Activated T-helper 17 cell treated with anti-CD3 and anti-CD28 coated beads, Interleukin-2, amount 50 U/mL, for 72 hours (primary cell): Measurements from ENCODE around the gene SIN3A. TPM values are rescaled to one million over a fixed set of nuclear protein-coding genes. Genes with fewer than 3 reads are reported as not detected.
"Not testable (repeated sequence)": the region's sequence is repeated elsewhere in the genome, so short reads cannot be mapped to it uniquely, and the experiment has no call there.

Experiments
- ATAC-seq: fragments of 150-1000 bp; cut with Tn5 transposase; replicated peaks from 2 replicates; pipeline ENCODE4 v1.10.0; 2021; ENCODE audit warnings: mild to moderate bottlenecking, moderate library complexity
- H3K27ac Mint-ChIP-seq: one replicate; pipeline ENCODE4 v1.8.0; 2022; ENCODE audit warnings: mixed read lengths
- H3K27me3 Mint-ChIP-seq: one replicate; pipeline ENCODE4 v1.8.0; 2022; ENCODE audit warnings: mixed read lengths
- H3K36me3 Mint-ChIP-seq: one replicate; pipeline ENCODE4 v1.8.0; 2022; ENCODE audit warnings: low read depth, mild to moderate bottlenecking, mixed read lengths
- H3K4me1 Mint-ChIP-seq: one replicate; pipeline ENCODE4 v1.8.0; 2022; ENCODE audit warnings: mixed read lengths
- H3K4me3 Mint-ChIP-seq: one replicate; pipeline ENCODE4 v1.8.0; 2022; ENCODE audit warnings: mild to moderate bottlenecking, mixed read lengths
- H3K9me3 Mint-ChIP-seq: one replicate; pipeline ENCODE4 v1.8.0; 2022; ENCODE audit warnings: mixed read lengths
- total RNA-seq, 2 donors: library from RNA; stranded (reverse); gene quantifications; one replicate each; pipeline ENCODE4 v1.2.3, GENCODE V29; 2022

SIN3A gene
- total RNA-seq, 2 donors from 2014 or later, result 82.3 to 96.6 TPM

GRCh38 chr15:75436881-75437280, 14.6 kb downstream of the SIN3A start:
- Mint-ChIP-seq H3K27me3 (no peaks in the 10 kb centered on the region), H3K27ac (no peak overlapping the region), H3K4me3 (no peak overlapping the region), H3K4me1 (peaks cover 14% of the 10 kb centered on the region), H3K9me3 (no peaks in the 10 kb centered on the region), H3K36me3 (peaks cover 86% of the 10 kb centered on the region)
- ATAC-seq, result no peak

GRCh38 chr15:75431682-75432081, 19.8 kb downstream of the SIN3A start:
- Mint-ChIP-seq H3K4me1 (peaks cover 23% of the 10 kb centered on the region), H3K4me3 (no peak overlapping the region), H3K27me3 (no peaks in the 10 kb centered on the region), H3K9me3 (no peaks in the 10 kb centered on the region), H3K36me3 (peaks cover 94% of the 10 kb centered on the region), H3K27ac (peak overlapping the region; percentile 34)
- ATAC-seq, result no peak

- Mint-ChIP-seq H3K27me3 (no peaks in the 10 kb centered on the region), H3K4me3 (no peak overlapping the region), H3K4me1 (peaks cover 26% of the 10 kb centered on the region), H3K9me3 (no peaks in the 10 kb centered on the region), H3K27ac (peak overlapping the region; percentile 34), H3K36me3 (peaks cover 94% of the 10 kb centered on the region)
- no peak for ATAC-seq
These were observed 20.2 kb downstream of the SIN3A start for GRCh38 chr15:75431270-75431669.

DNA sequence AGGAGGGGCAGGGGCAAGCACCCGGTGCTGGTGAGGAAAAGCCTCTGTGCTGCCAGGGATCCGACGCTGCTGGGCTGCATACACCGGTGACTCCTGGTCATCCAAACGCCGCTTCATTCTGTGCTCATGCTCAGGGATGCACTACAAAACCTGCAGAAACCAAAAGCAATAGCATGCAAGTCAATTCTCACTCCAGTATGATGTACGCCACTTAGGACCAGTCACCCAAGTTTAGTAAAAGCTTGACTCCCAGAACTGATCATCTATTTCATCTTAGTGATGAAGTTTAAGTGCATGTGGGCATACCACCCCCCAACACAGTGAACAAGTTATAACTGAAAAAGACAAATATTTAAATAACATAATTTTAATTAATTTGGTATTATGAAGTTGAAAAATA, 21.2 kb downstream of the SIN3A start:
- no peak overlapping the region for H3K4me3 Mint-ChIP-seq
- H3K27me3 Mint-ChIP-seq, result no peaks in the 10 kb centered on the region
- H3K4me1 Mint-ChIP-seq, result peaks cover 27% of the 10 kb centered on the region
- no peaks in the 10 kb centered on the region for H3K9me3 Mint-ChIP-seq
- H3K36me3 Mint-ChIP-seq, result peaks cover 94% of the 10 kb centered on the region
- H3K27ac Mint-ChIP-seq, result no peak overlapping the region
- ATAC-seq, result peak; percentile 18

DNA sequence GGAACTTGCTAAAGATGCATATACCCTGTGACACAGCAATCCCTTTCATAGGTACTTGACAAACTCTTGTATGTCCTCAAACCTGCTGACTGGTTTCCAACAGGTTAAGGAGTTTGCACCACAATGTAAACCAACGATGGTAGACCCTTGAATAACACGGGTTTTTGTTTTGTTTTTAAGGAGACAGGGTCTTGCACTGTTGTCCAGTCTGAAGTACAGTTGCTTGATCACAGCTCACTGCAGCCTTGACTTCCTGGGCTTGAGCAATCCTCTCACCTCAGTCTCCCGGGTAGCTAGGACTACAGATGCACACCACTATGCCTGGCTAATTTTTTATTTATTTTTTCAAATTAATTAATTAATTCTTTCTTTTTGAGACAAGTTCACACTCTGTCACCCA, 23.3 kb downstream of the SIN3A start:
- Mint-ChIP-seq H3K27ac (no peak overlapping the region), H3K9me3 (no peaks in the 10 kb centered on the region), H3K4me1 (peaks cover 20% of the 10 kb centered on the region)

GRCh38 chr15:75425966-75426500, 25.5 kb downstream of the SIN3A start:
- H3K4me1 Mint-ChIP-seq, result peaks cover 15% of the 10 kb centered on the region
- no peaks in the 10 kb centered on the region for H3K9me3 Mint-ChIP-seq
- no peak for ATAC-seq
- peak overlapping the region; percentile 75 for H3K27ac Mint-ChIP-seq
- H3K27me3 Mint-ChIP-seq, result no peaks in the 10 kb centered on the region
- H3K36me3 Mint-ChIP-seq, result peaks cover 100% of the 10 kb centered on the region
- no peak overlapping the region for H3K4me3 Mint-ChIP-seq

More for the DNA sequence above, 23.3 kb downstream of the SIN3A start:
- H3K36me3 Mint-ChIP-seq, result peaks cover 94% of the 10 kb centered on the region
- no peak for ATAC-seq
- H3K27me3 Mint-ChIP-seq, result no peaks in the 10 kb centered on the region
- no peak overlapping the region for H3K4me3 Mint-ChIP-seq

- Mint-ChIP-seq H3K4me1 (peaks cover 11% of the 10 kb centered on the region), H3K36me3 (peaks cover 97% of the 10 kb centered on the region), H3K4me3 (no peak overlapping the region), H3K9me3 (no peaks in the 10 kb centered on the region), H3K27ac (peak overlapping the region; percentile 24), H3K27me3 (no peaks in the 10 kb centered on the region)
- ATAC-seq, result no peak
These were observed 28.9 kb downstream of the SIN3A start for GRCh38 chr15:75422554-75422953.

DNA sequence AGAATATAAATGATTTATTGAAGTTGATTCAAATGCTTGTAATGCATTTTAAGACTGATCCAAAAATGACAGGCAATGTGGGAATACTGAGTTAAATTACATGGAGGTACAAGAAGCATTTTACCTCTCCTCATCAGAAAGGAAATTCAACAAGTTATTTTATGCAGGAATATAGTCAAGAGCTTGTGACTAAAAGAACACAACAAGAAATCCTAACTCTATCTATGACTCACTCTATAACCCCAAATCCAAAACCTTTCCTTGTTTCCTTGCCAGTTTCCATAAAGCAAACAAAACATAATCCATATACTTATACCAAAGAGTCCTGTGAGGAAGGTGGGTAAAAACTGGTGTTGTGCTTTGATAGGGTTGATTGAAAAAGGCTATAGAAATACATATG, 30.8 kb downstream of the SIN3A start:
- ATAC-seq, result no peak
- Mint-ChIP-seq H3K27me3 (no peaks in the 10 kb centered on the region), H3K9me3 (no peaks in the 10 kb centered on the region), H3K36me3 (peaks cover 91% of the 10 kb centered on the region), H3K4me1 (peaks cover 7% of the 10 kb centered on the region), H3K27ac (no peak overlapping the region), H3K4me3 (no peak overlapping the region)

DNA sequence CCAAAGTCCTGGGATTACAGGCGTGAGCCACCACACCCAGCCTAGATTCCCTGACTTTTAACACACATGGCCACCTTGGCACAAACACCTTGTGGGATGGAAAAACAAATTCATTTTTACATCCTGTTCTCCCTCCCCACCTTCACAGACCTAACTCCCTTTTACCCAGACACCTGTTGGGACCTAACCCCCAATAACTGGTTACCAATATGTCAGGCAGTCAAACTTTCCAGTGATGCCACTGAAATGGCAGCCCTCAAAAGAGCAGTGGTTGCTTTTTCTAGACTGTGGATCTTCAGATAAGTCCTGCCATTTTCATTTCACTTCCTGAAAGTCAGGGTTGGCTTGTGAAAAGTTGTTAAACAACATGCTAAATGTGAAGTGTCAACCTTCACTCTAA, 34.9 kb downstream of the SIN3A start:
- H3K4me1 Mint-ChIP-seq, result peaks cover 13% of the 10 kb centered on the region
- peaks cover 91% of the 10 kb centered on the region for H3K36me3 Mint-ChIP-seq
- no peak overlapping the region for H3K4me3 Mint-ChIP-seq
- ATAC-seq, result no peak
- H3K9me3 Mint-ChIP-seq, result no peaks in the 10 kb centered on the region
- H3K27me3 Mint-ChIP-seq, result no peaks in the 10 kb centered on the region
- H3K27ac Mint-ChIP-seq, result peak overlapping the region; percentile 76

DNA sequence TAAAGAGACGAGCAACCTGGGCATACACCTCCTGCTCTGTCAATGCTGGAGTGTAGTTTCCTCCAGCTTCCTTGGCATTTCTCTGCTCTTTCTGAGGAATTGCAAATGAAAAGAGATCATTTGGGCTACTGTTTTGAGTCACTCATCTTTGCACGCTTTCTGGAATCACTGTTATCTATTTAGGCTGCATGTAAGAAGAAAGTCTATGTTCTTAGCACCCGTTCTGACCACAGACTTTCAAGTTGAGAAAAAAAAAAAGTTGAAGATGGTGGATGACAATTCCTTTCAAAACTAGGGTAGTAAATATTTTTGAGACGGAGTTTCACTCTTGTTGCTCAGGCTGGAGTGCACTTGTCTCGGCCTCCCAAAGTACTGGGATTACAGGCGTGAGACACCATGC, 41.3 kb downstream of the SIN3A start:
- peak; percentile 63 for ATAC-seq
- peak overlapping the region; percentile 5 for H3K4me3 Mint-ChIP-seq
- no peaks in the 10 kb centered on the region for H3K27me3 Mint-ChIP-seq

GRCh38 chr15:75407083-75407482, 44.4 kb downstream of the SIN3A start:
- Mint-ChIP-seq H3K4me1 (peaks cover 23% of the 10 kb centered on the region), H3K9me3 (no peaks in the 10 kb centered on the region), H3K4me3 (peak overlapping the region; percentile 70), H3K27me3 (no peaks in the 10 kb centered on the region), H3K27ac (peak overlapping the region; percentile 90), H3K36me3 (peaks cover 100% of the 10 kb centered on the region)
- ATAC-seq, result peak; percentile 76

More for the DNA sequence above, 41.3 kb downstream of the SIN3A start:
- H3K27ac Mint-ChIP-seq, result peak overlapping the region; percentile 39
- H3K9me3 Mint-ChIP-seq, result no peaks in the 10 kb centered on the region
- H3K4me1 Mint-ChIP-seq, result peaks cover 25% of the 10 kb centered on the region
- H3K36me3 Mint-ChIP-seq, result peaks cover 100% of the 10 kb centered on the region

GRCh38 chr15:75403892-75404291, 47.6 kb downstream of the SIN3A start:
- H3K4me1 Mint-ChIP-seq, result peaks cover 17% of the 10 kb centered on the region
- H3K36me3 Mint-ChIP-seq, result peaks cover 100% of the 10 kb centered on the region
- H3K4me3 Mint-ChIP-seq, result no peak overlapping the region
- no peaks in the 10 kb centered on the region for H3K9me3 Mint-ChIP-seq
- H3K27ac Mint-ChIP-seq, result peak overlapping the region; percentile 81
- peak; percentile 56 for ATAC-seq
- H3K27me3 Mint-ChIP-seq, result no peaks in the 10 kb centered on the region

DNA sequence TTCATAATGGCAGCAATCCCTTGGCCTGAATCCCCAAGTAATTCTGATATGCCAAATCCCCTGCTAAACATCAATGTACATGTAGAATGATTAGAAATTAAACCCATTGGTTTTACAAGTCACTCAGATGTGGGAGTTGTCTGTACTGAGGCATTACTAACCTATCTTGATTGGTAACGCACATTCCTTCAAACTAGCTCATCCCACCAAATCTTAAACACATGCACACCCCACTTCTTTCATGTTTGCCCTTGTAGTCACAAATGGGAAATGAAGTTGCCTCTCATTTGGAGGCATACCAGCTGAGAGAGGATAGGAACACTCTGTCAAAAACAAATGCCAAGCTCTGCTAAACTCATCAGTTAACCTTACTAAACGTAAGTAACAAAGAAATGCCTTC, 54.0 kb downstream of the SIN3A start:
- H3K4me1 Mint-ChIP-seq, result peaks cover 12% of the 10 kb centered on the region
- no peaks in the 10 kb centered on the region for H3K27me3 Mint-ChIP-seq
- H3K27ac Mint-ChIP-seq, result peak overlapping the region; percentile 37
- ATAC-seq, result no peak
- H3K9me3 Mint-ChIP-seq, result no peaks in the 10 kb centered on the region
- H3K4me3 Mint-ChIP-seq, result no peak overlapping the region
- H3K36me3 Mint-ChIP-seq, result peaks cover 100% of the 10 kb centered on the region

DNA sequence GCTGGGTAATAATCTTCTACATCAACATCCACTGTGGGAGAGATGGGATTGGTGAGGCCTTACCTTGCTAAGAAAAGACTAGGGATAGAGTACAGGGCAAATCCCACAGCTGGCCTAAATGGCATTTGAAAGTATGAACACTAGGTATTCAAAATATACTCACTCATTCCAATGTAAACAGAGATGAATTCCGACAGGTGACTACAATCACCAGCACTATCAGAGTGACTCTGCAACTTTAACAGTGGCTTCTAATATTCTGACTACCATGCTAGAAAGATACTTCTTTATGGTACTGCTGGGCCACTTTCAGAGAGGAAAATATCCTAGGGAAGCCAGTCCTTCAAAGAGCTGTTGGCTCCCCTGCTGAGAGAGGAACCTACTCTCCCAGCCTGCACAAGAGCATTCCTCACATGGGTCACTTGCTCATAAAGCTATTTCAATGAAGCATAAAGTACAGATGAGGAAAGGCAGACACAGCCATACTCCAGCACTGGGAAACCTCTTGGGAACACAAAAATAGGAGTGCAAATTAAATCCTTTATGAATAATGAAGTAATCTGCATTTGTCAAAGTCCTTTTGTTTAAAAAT, 61.6 kb downstream of the SIN3A start:
- H3K36me3 Mint-ChIP-seq, result peaks cover 100% of the 10 kb centered on the region
- H3K4me1 Mint-ChIP-seq, result peaks cover 14% of the 10 kb centered on the region
- H3K27ac Mint-ChIP-seq, result no peak overlapping the region
- ATAC-seq, result no peak
- no peaks in the 10 kb centered on the region for H3K9me3 Mint-ChIP-seq
- no peak overlapping the region for H3K4me3 Mint-ChIP-seq
- no peaks in the 10 kb centered on the region for H3K27me3 Mint-ChIP-seq

DNA sequence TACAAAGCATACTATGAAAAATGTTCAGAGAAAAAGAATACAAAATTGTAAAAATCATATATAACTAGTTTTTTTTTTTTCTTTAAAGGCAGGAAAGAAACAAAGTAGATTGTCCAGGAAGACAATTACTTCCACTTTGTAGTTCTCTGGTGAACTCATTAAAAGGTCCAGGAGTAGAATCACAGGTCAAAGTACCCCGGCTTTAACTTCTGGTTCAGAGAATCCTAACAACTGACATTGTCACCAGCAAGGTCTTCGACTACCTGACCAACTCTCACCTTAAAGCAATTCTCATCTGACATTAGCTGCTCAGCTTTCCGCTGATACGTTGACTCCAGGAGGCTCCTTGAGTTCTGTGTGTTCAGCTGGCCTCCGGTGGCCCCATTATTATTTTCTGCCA, 67.5 kb downstream of the SIN3A start:
- H3K36me3 Mint-ChIP-seq, result peaks cover 100% of the 10 kb centered on the region
- ATAC-seq, H3K4me3 Mint-ChIP-seq, H3K27ac Mint-ChIP-seq, H3K4me1 Mint-ChIP-seq, H3K27me3 Mint-ChIP-seq, H3K9me3 Mint-ChIP-seq: not testable (repeated sequence)
